Ishikawa (cell line): ENCODE data around the gene CGB3.

Experiments
- CEBPB ChIP-seq: IDR thresholded peaks from 2 replicates; pipeline ENCODE4 v1.6.1; 2012
- CREB1 ChIP-seq: IDR thresholded peaks from 2 replicates; pipeline ENCODE4 v1.6.1; 2012; ENCODE audit warnings: low read depth
- EGR1 ChIP-seq: IDR thresholded peaks from 2 replicates; pipeline ENCODE4 v1.6.1; 2012
- EP300 ChIP-seq: IDR thresholded peaks from 2 replicates; pipeline ENCODE4 v1.6.1; 2012; ENCODE audit warnings: borderline replicate concordance
- FOXM1 ChIP-seq: IDR thresholded peaks from 2 replicates; pipeline ENCODE4 v1.6.1; 2012; ENCODE audit warnings: low read depth, borderline replicate concordance
- NFIC ChIP-seq: IDR thresholded peaks from 2 replicates; pipeline ENCODE4 v1.6.1; 2012
- RAD21 ChIP-seq: IDR thresholded peaks from 2 replicates; pipeline ENCODE4 v1.6.1; 2012; ENCODE audit warnings: low read depth
- REST ChIP-seq: IDR thresholded peaks from 2 replicates; pipeline ENCODE4 v1.6.1; 2012; ENCODE audit warnings: low read depth, mild to moderate bottlenecking
- TAF1 ChIP-seq: IDR thresholded peaks from 2 replicates; pipeline ENCODE4 v1.6.1; 2012; ENCODE audit warnings: low read depth, mild to moderate bottlenecking
- TCF12 ChIP-seq: IDR thresholded peaks from 2 replicates; pipeline ENCODE4 v1.6.1; 2012; ENCODE audit warnings: low read depth
- TEAD4 ChIP-seq: IDR thresholded peaks from 2 replicates; pipeline ENCODE4 v1.6.1; 2012
- USF1 ChIP-seq: IDR thresholded peaks from 2 replicates; pipeline ENCODE4 v1.6.1; 2012
- YY1 ChIP-seq: IDR thresholded peaks from 2 replicates; pipeline ENCODE4 v1.6.1; 2012; ENCODE audit warnings: low read depth
- ZBTB7A ChIP-seq: IDR thresholded peaks from 2 replicates; pipeline ENCODE4 v1.6.1; 2012; ENCODE audit warnings: low read depth
- TF ChIP-seq, protein P1 (sequence below): IDR thresholded peaks from 2 replicates; pipeline ENCODE4 v1.6.1; 2012

The CGB3 gene

GRCh38 chr19:49011194-49011593, 12.9 kb downstream of the CGB3 start:
- TF ChIP-seq RAD21 (no peak), YY1 (no peak), ZBTB7A (no peak), TAF1 (no peak), TCF12 (no peak), CEBPB (no peak), REST (no peak), FOXM1 (no peak), EGR1 (no peak), TEAD4 (no peak), CREB1 (no peak), USF1 (no peak), NFIC (no peak), EP300 (no peak)
- TF ChIP-seq, protein P1, sequence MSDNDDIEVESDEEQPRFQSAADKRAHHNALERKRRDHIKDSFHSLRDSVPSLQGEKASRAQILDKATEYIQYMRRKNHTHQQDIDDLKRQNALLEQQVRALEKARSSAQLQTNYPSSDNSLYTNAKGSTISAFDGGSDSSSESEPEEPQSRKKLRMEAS: no peak

GRCh38 chr19:49010453-49010852, 13.7 kb downstream of the CGB3 start:
- TF ChIP-seq TEAD4 (no peak), REST (no peak)

DNA sequence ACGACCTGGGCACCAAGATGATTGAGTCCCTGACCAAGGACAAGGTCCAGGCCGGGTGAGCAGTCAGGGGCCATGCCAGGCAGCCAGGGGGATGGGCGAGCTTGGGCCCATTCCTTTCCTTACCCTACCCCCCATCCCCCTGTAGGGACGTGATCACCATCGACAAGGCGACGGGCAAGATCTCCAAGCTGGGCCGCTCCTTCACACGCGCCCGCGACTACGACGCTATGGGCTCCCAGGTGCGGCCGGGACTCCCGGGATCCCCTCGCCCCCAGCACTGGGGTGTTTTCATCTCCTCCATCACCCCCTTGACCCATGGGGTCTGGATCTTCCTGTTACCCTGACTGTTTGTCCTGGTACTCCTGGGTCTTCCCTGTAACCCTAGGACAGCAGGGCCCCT, 14.3 kb downstream of the CGB3 start:
- TF ChIP-seq ZBTB7A (no peak), NFIC (no peak), EGR1 (no peak), TCF12 (no peak), TAF1 (no peak)

- no peak for TF ChIP-seq FOXM1
- TF ChIP-seq REST: no peak
- TF ChIP-seq RAD21: no peak
- TF ChIP-seq ZBTB7A: no peak
- TF ChIP-seq CREB1: no peak
- no peak for TF ChIP-seq EP300
- no peak for TF ChIP-seq USF1
- TF ChIP-seq EGR1: no peak
These were observed 17.2 kb downstream of the CGB3 start for GRCh38 chr19:49006905-49007304.

DNA sequence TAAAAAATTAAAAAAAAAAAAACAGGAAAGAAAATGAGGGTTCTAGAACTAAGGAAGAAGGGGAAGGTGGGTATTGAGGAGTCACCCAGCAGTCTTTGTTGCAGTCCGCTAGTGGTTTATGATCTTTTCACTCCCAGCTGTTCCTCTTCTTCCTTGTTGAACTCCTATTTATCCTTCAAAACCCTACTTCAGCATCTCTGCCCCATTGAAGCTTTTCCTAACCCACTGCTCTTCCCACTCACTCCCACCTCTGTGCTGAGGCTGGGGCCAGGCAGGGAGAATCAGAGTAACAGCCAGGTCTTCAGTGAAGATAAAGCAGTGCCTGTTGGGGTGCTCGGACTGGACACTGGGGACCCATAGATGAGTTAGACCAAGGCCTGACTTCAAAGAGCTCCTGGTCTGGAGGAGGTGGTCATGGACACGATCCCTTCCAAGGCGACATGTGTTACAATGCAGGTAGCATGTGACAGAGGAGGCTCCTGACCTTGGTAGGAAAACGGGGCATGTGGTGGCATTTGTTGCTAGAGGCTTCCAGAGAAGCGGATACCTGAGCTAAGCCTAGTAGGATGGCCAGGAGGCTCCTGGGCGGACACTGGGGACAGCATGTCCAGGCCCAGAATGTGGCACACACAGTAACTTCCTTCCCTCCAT, 19.0 kb downstream of the CGB3 start:
- TF ChIP-seq RAD21 (no peak), NFIC (no peak), TEAD4 (no peak), TAF1 (no peak), FOXM1 (no peak), EP300 (no peak), USF1 (no peak), YY1 (no peak), TCF12 (no peak), CEBPB (no peak), EGR1 (no peak), REST (no peak), CREB1 (no peak), ZBTB7A (no peak)
- TF ChIP-seq, protein P1: no peak
